NCI-H345 treated with DMSO at 0.1 percent for 48 hours (cell line): ENCODE data around the gene MEOX1.

Source experiments
- DNase-seq: peaks from one replicate; lab custom pipeline; 2025; ENCODE audit not compliant: unreplicated experiment; lab: John Stamatoyannopoulos, UW

Gene MEOX1

GRCh38 chr17:43658900-43659299 lies 2.8 kb downstream of the MEOX1 start:
- no peak for DNase-seq

GRCh38 chr17:43655693-43656255 lies 5.9 kb downstream of the MEOX1 start:
- DNase-seq, result no peak

GRCh38 chr17:43652124-43652480 lies 9.6 kb downstream of the MEOX1 start:
- no peak for DNase-seq

- DNase-seq, result no peak
Observed at GRCh38 chr17:43650471-43650870, 11.3 kb downstream of the MEOX1 start.

- no peak for DNase-seq
Observed at GRCh38 chr17:43648916-43649315, 12.8 kb downstream of the MEOX1 start.

- DNase-seq, result no peak
Observed at GRCh38 chr17:43645765-43646481, 15.8 kb downstream of the MEOX1 start.

- DNase-seq, result no peak
Observed at GRCh38 chr17:43645450-43645764, 16.3 kb downstream of the MEOX1 start.

GRCh38 chr17:43644081-43644480 lies 17.6 kb downstream of the MEOX1 start:
- DNase-seq, result no peak

GRCh38 chr17:43641416-43641815 lies 20.3 kb downstream of the MEOX1 start:
- DNase-seq, result no peak

- DNase-seq, result no peak
Observed at GRCh38 chr17:43640491-43641252, 21.1 kb downstream of the MEOX1 start.

GRCh38 chr17:43637563-43638323 lies 24.0 kb downstream of the MEOX1 start:
- no peak for DNase-seq

- DNase-seq, result no peak
Observed at GRCh38 chr17:43636426-43636825, 25.3 kb downstream of the MEOX1 start.

- no peak for DNase-seq
Observed at GRCh38 chr17:43634591-43635125, 27.1 kb downstream of the MEOX1 start.

- DNase-seq, result no peak
Observed at GRCh38 chr17:43632221-43632620, 29.5 kb downstream of the MEOX1 start.

- DNase-seq, result no peak
Observed at GRCh38 chr17:43631429-43631828, 30.3 kb downstream of the MEOX1 start.

- no peak for DNase-seq
Observed at GRCh38 chr17:43628089-43628650, 33.6 kb downstream of the MEOX1 start.

GRCh38 chr17:43627653-43628052 lies 34.1 kb downstream of the MEOX1 start:
- no peak for DNase-seq

GRCh38 chr17:43626023-43626422 lies 35.7 kb downstream of the MEOX1 start:
- DNase-seq, result no peak

- no peak for DNase-seq
Observed at GRCh38 chr17:43625606-43626005, 36.1 kb downstream of the MEOX1 start.

- no peak for DNase-seq
Observed at GRCh38 chr17:43620581-43620980, 41.1 kb downstream of the MEOX1 start.

- DNase-seq, result no peak
Observed at GRCh38 chr17:43620147-43620546, 41.6 kb downstream of the MEOX1 start.
